ENCODE data around the gene TEX19. TPM values are rescaled to one million over a fixed set of nuclear protein-coding genes. Genes with fewer than 3 reads are reported as not detected.
"Not testable (repeated sequence)": the region's sequence is repeated elsewhere in the genome, so short reads cannot be mapped to it uniquely, and the experiment has no call there.

Gene TEX19
- polyA plus RNA-seq, 3 donors = not detected

DNA sequence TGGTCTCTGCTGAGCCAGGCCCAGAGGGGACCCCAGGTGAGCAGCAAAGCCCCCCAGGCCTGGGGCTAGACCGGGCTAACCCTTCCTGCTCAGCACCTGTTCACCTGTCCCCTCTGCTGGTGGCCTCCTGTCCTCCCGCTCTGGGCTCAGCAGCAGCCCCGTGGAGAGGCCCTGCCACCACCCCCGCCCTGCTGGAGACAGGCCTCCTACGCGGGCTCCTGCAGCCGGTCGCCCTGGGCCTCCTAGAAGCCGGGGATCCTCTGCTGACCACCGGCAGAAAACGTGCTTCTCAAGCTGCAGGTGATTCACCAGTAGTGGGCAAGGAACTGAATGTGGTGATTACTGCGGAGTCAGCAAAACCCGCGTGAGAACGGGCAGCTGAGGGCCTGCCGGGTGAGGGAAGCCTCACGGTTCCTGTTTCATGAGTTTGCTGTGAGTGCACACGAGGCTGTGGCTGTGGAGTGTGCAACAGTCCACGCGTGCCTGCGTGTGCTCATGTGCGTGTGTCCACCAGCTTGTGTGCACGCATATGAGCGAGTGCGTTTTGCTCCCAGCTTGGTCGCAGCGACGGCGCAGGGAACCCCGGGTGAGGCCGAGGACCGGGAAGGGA is 26.3 kb upstream of the TEX19 start:
- DNase-seq (ENCODE audit: extremely low read depth in 1 of 11, low read depth in 9 of 11, low spot score in 4 of 11) = no peak

DNA sequence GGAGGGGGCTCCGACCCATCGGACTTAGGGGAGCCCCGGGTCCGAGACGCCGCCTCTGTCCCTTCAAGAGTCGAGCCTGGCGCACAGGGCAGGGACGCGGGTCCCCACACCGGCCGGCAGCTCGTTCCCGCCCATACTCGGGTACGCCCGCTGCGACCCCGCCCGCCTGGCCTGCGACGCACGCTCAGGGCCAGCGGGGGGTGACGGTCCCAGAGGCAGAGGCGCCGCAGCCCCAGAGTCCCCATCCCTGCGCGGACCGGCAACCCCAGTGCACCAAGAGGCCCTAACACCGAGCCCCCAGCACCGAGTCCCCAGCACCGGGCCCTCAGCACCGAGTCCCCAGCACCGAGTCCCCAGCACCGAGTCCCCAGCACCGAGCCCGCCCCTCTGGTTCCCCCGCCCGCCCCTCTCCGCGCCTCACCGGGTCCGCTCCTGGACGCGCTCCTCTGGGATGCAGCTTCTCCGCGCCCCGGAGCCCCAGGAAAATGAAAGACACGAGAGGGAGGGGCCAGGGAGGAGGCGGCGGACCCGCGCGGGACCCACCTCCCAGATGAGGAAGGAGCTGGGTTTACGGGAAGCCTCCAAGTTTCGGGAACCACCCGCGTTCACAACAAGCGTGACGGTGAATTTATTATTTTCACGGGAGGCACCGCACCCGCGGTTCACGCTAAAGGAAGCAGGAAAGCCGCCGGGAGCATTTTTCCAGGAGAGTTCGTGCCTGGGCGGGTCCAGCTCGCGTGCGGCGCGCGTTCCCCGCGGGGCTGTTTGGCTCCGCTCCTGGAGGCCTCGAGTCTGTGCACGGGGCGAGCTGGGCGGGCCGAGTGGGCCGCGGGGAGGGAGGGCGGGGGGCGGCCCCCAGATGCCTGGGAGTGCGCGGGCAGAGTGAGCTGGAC is 25.5 kb upstream of the TEX19 start, which contains the start of gene SECTM1:
SECTM1 (minus strand) TSS at position 488 of the 893 bp plus-strand sequence. CDS start 6,526 bp downstream, outside the sequence.
- DNase-seq (ENCODE audit: extremely low read depth in 1 of 11, low read depth in 9 of 11, low spot score in 4 of 11) = no peak

DNA sequence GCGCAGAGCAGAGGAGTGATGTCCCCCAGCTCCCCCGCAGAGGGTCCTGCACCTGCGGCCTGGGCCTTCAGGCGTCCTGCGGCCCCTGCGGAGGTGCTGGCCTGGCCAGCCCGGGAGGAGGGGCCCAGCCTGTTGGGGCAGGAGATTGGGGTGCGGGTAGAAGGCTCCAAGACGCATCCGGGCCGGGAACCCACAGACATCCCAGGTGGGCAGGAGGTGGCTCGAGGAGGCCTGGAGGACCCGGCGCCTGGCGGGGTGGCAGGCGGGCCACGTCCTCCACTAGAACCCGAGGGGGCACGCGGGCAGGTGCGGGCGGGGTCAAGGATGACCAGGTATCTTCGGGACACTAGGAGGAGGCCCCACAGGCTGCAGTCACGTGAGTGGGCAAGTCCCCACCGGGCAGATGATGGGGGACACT is 24.8 kb upstream of the TEX19 start:
- no peak for DNase-seq (ENCODE audit: extremely low read depth in 1 of 11, low read depth in 9 of 11, low spot score in 4 of 11)

DNA sequence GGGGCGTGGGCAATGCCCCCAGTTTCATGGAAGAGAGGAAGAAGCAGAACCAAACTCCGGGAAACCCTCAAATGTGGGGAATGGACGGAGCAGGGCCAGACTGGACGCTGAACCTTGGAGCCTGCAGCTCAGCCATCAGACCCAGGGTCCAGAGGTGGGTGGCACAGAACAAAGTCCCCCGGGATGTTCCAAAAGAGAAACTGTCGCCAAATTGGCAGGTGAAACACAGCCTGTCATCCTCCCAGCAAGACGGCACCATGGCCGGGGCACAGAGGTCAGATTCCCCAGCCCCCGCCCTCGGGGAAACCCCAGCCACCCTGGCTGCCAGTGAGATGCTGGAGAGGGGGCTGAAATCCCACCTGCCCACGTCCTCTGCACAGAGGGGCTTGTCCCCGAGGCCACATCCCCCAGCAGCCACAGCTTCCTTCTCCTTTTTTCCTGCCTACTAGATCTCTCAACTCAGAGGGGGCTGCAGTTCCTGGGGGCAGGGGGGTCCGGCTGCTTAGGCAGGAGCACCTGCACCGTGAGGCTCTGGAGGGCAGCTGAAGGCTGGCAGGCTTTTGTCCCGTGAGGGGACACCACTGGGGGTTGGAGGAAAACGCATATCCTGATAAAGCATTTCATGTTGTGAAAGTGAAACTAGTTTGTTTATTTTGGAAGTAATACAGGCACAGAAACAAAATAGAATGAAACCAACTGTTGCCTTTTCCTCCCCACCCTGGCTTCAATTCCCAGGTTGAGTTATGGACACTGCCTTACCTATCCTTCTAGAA is 24.2 kb upstream of the TEX19 start:
- DNase-seq (ENCODE audit: extremely low read depth in 1 of 11, low read depth in 9 of 11, low spot score in 4 of 11) = no peak

DNA sequence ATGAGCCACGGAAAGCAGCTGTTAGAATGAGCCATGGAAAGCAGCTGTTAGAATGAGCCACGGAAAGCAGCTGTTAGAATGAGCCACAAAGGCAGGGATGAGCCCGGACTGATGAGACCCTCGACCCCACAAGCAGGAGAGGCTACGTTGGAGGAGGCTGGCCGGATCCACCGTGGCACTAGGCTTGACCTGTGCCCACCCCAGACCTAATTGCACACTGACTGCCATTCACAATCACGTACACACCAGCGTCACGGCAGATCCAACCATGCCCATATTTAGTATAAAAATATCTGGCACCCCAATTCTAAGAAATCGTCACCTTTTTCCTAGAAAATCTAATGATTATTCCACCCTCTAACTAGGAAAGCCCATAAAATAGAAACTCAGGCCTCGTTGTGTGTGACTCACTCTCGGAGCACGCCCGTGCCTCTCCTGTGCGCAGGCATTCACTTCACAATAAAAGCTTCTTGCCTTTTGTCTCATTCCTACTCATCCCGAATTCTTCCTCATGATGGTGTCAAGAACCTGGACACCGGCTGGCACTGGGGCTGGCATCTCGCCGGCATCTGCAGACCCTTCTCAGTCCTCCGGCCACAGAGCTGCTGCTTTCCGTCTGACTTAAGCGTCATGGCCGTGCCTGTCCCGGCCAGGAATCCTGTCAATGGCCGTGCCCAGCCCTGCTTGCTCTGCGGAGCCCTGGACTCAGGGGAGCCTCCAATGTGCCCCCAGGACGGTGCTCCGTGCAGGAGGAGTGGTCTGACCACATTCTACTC is 20.0 kb upstream of the TEX19 start:
- DNase-seq (ENCODE audit: extremely low read depth in 1 of 11, low read depth in 9 of 11, low spot score in 4 of 11) = no peak

DNA sequence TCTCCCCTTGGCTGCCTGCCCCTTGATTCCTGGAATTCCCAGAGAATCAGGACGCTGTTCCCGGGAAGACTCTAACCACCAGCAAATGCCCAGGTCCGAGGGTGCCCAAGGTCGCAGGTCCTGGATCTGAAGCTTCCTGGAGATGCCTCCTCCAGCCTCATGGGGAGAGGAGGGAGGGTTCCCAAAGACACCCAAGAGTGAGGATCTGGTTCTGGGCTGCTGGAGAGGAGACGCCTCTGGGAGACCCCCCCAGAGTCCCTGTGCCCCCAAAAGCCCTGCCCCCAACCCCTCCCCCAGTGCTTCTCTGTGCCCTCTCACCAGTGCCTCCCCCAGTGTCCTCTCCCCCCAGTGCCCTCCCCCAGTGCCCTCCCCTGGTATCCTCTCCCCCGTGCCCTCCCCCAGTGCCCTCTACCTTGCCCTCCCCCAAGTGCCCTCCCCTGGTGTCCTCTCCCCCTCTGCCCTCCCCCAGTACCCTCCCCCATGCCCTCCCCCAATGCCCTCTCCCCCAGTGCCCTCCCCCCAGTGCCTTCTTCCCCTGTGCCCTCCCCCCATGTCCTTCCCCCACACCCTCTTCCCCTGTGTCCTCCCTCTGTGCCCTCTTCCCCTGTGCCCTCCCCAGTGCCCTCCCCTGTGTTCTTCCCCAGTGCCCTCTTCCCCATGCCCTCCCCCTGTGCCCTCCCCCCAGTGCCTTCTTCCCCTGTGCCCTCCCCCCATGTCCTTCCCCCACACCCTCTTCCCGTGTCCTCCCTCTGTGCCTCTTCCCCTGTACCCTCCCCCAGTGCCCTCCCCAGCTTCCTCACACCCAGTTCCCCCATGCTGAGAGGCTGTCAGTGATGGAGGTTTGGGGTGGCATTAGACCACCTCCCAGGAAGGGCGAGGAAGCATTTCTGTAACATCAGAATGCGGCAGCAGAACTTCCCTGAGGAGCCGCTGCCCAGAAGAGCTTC is 19.1 kb upstream of the TEX19 start:
- DNase-seq (ENCODE audit: extremely low read depth in 1 of 11, low read depth in 9 of 11, low spot score in 4 of 11) = no peak

DNA sequence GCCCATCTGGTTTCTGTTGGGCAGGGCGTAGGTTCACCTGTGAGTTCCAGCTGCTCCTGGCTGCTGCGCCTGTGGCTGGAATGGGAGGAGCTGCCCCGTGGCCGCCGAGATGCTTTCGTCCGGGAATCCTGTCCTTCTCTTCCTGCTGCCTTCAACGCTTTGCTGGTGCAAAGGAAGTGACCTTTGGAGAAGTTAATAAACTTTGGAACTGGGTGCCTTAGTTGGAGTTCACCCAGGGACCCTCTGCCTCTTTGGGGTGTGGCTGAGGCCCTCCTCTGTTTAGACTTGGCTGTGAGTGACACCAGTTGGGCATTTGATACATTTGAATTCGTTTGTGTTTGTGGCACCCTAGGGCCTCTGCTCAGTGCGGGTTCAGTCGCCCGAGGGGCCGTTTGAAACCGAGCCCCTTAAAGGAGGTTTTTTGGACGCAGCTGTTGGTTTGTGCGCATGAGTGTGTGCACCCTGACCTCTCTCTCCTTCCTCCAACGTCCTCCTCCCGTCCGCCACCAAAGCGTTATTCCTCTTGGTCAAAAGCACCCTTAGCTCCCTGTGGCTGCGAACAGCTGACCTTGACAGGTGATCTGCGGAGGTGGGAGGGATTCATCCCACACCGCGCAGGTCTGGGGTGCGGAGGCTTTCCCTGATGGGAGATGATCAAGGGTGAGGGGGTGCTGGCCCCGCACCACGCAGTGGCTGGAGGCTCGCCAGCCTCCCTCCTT is 16.5 kb upstream of the TEX19 start:
- DNase-seq (ENCODE audit: extremely low read depth in 1 of 11, low read depth in 9 of 11, low spot score in 4 of 11) = no peak

DNA sequence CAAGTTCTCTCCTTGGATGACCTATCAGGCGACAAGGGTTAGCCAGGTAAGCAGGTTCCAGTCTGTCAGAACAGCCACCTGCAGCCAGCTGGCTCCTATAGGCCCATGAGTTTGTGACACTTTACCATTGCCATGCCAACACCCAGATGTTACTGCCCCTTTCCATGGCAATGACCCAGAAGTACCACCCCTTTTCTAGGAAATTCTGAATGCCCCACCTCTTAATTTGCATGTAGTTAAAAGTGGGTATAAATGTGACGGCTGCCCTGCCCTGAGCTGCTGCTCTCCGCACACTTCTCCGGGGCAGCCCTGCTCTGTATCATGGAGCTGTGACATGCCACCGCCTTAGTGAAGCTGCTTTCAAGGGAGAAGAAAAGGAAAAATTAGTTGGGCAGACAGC is 15.5 kb upstream of the TEX19 start:
- no peak for DNase-seq (ENCODE audit: extremely low read depth in 1 of 11, low read depth in 9 of 11, low spot score in 4 of 11)

DNA sequence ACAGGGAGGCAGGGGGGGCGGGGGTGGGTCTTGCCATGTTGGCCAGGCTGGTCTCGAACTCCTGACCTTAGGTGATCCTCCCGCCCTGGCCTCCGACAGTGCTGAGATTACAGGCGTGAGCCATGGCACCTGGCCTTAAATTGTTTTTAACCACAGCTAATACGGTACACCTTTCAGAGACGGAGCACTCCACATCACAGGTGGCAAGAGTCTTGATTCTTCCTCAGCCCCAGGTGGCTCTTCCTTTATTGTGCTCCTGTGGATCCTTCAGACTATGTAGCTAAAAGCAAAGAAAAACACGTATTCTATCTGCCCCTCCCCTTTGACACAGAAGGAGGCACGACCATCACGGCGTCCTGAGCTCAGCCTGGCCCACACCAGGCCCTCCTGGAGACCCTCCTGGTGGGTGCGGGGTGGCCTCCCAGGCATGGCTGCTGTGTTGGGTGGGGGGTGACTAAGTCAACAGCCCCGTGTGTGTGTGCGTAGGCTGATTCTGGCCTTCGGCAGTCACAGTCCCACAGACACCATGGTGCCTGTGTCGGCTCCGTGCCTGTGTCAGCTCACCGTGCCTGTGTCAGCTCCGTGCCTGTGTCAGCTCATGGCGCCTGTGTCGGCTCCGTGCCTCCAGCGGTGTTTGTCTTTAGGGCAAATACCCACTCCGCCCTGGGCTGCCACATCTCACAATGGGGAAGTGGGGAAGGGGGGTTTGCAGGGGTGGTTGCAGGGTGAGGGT is 14.7 kb upstream of the TEX19 start:
- DNase-seq (ENCODE audit: extremely low read depth in 1 of 11, low read depth in 9 of 11, low spot score in 4 of 11) = no peak

DNA sequence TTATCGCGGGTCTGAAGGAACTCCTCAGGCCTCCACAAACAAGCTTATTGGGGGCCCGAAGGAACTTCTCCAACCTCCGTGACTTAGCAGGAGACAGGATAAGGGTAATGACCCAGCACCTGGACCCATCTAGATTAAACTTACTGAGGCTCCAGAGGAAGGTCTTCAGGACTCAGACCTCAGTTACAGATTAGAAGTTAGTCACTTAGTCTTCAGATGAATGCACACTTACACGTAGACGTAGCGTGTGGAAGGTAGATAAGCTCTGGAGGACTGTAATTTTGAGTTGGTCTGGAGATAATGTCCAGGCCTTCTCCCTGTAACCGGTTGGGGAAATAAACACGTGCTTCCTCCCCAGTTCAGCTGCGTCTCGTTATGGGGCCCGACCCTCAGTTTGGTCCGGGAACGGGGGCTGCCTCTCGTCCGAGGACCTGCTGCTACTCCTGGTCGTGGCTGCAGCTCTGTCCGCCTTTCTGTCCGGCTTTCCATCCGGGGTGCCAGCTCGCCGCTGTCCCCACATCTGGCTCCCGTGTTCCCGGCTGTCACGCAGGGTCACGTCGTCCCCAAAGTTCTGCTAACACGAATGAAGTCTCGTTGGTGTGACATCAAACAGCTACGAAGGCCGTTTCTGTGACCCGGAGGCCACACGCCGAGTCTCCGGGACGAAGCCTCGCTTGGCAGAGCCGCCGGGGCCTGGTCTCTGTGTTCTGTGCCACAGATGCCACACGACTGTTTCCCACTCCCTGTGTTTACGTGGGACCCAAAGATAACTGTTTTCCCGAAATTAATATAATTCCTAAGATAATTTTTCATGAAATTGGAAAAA is 13.7 kb upstream of the TEX19 start:
- DNase-seq (ENCODE audit: extremely low read depth in 1 of 11, low read depth in 9 of 11, low spot score in 4 of 11) = no peak

DNA sequence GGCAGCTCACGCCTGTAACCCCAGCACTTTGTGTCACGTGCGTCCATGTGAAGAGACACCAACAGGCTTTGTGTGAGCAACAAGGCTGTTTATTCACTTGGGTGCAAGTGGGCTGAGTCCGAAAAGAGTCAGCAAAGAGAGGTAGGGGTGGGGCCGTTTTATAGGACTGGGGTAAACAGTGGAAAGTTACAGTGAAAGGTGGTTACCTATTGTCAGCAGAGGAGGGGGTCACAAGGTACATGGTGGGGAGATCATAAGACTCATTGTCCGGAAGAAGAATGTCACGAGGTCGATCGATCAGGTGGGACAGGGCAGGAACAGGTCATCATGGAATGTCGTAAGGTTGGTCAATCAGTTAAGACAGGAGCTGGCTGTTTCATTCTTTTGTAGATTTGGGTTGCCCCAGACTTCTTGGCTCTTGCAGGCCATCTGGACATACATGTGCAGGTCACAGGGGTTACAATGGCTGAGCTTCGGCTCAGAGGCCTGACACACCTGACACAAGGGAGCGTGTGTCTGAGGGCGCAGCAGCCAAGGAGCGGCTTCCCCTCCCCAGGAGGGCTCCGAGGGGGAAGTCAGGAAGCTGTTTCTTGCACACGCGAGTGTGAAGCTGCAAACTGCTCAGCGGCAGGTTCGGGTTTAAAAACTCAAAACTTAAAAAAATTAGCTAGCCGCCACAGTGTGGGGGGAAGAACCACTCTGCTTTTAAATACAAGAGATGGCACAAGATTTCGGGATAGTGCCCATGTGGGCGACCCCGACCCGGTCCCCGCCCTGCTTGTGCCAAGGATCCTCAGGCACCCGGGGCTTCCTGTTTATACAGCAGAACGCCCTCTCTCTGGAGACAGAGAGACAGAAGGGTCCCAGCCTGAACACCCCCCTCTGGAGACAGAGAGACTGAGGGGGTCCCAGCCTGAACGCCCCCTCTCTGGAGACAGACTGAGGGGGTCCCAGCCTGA is 12.4 kb upstream of the TEX19 start:
- DNase-seq (ENCODE audit: extremely low read depth in 1 of 11, low read depth in 9 of 11, low spot score in 4 of 11) = no peak

DNA sequence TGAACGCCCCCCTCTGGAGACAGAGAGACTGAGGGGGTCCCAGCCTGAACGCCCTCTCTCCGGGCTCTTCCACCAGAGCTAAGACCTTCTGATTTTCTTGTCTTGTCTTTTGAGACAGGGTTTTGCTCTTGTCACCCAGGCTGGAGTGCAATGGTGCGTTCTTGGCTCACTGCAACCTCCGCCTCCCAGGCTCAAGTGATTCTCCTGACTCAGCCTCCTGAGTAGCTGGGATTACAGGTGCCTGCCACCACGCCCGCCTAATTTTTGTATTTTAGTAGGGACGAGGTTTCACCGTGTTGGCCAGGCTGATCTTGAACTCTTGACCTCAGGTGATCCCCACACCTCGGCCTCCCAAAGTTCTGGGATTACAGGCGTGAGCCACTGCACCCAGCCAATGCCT is 11.1 kb upstream of the TEX19 start:
- not testable (repeated sequence) for DNase-seq (ENCODE audit: extremely low read depth in 1 of 11, low read depth in 9 of 11, low spot score in 4 of 11)

DNA sequence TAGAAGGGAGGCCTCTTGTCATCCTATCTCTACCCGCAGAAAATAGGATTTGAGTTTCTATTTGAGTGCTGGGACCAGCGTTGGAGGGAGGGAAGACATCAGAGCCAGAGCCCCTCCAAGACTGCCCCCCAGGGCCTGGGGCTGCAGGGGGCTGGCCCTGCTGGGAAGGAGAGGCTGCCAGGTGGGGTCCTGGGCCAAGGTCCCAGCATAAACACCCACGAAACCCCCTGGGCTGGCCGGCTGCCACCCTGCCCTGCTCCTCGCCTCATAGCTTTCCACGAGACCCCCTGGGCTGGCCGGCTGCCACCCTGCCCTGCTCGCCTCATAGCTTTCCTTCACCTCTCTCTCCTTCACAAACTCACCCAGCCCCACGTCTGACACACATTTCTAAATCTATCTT is 10.6 kb upstream of the TEX19 start:
- no peak for DNase-seq (ENCODE audit: extremely low read depth in 1 of 11, low read depth in 9 of 11, low spot score in 4 of 11)

DNA sequence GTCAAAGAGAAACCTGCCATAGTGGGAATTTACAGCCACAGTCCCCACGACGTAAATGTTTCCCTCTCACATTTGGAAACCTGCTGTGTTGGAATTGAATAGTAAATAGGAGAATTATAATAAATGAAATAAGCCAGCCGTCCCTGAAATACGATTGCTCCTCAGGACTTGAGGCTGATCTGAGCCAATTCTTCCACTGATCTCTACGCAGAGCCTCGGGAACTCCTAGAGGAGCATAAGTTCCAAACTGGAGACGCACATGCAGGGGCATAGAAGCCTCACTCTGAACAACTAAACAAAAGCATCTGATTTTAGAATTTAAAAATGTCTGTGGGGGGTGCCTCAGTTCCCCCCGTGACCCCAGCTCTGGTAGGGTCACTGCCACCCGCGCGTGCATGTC is 10.2 kb upstream of the TEX19 start:
- DNase-seq (ENCODE audit: extremely low read depth in 1 of 11, low read depth in 9 of 11, low spot score in 4 of 11) = no peak

DNA sequence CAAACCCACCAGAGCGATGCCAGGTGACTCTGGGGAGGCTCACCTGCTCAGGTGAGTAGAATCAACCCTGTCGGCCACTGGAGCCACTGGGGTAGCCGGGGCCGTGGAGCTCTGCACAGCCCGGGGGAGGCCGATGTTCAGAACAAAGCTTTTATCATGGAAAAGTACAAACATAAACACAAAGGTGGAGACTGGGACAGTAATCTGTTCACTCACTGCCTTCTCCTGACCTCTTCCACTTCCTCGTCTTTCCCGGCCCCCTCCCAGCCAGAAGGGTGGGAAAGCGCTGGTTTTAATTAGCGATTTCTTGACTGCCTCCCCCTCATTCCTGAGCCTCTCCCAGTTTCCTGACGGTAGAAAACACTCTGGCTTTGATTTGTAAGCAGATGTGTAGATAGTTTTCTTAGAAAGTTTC is 9.8 kb upstream of the TEX19 start:
- no peak for DNase-seq (ENCODE audit: extremely low read depth in 1 of 11, low read depth in 9 of 11, low spot score in 4 of 11)

Measured in renal cortex interstitium (tissue), 11 donors.